Mesodermal cell (in vitro differentiated cells): Measurements from ENCODE around the gene POLN.

Experiments
- H3K27ac ChIP-seq: 2 replicates; pipeline ENCODE4 v1.7.0; 2013; ENCODE audit warnings: mild to moderate bottlenecking, low read depth, low read length, moderate library complexity; ENCODE audit not compliant: severe bottlenecking
- H3K36me3 ChIP-seq: 2 replicates; pipeline ENCODE4 v1.7.1; 2013; ENCODE audit warnings: mild to moderate bottlenecking, low read length, moderate library complexity; ENCODE audit not compliant: control insufficient read depth, insufficient read depth
- H3K4me1 ChIP-seq: one replicate; pipeline ENCODE4 v1.7.1; 2013; ENCODE audit warnings: mild to moderate bottlenecking, low read length; ENCODE audit not compliant: insufficient read depth, control insufficient read depth, poor library complexity, severe bottlenecking
- H3K4me3 ChIP-seq: 2 replicates; pipeline ENCODE4 v1.7.0; 2013; ENCODE audit warnings: low read length, control low read depth, mild to moderate bottlenecking; ENCODE audit not compliant: insufficient read depth, poor library complexity, severe bottlenecking; ENCODE audit errors: extremely low read depth
- H3K9me3 ChIP-seq: 2 replicates; pipeline ENCODE4 v1.7.1; 2013; ENCODE audit warnings: mild to moderate bottlenecking, low read length, moderate library complexity; ENCODE audit not compliant: control insufficient read depth
- WGBS, 2 experiments: methylation state at CpG; one replicate each; pipeline ENCODE4 v1.1.5; 2013; ENCODE audit warnings: missing lambda C conversion rate in 2 of 2; ENCODE audit not compliant: insufficient coverage in 2 of 2; 5-methylcytosine and 5-hydroxymethylcytosine counted together

The POLN gene

DNA sequence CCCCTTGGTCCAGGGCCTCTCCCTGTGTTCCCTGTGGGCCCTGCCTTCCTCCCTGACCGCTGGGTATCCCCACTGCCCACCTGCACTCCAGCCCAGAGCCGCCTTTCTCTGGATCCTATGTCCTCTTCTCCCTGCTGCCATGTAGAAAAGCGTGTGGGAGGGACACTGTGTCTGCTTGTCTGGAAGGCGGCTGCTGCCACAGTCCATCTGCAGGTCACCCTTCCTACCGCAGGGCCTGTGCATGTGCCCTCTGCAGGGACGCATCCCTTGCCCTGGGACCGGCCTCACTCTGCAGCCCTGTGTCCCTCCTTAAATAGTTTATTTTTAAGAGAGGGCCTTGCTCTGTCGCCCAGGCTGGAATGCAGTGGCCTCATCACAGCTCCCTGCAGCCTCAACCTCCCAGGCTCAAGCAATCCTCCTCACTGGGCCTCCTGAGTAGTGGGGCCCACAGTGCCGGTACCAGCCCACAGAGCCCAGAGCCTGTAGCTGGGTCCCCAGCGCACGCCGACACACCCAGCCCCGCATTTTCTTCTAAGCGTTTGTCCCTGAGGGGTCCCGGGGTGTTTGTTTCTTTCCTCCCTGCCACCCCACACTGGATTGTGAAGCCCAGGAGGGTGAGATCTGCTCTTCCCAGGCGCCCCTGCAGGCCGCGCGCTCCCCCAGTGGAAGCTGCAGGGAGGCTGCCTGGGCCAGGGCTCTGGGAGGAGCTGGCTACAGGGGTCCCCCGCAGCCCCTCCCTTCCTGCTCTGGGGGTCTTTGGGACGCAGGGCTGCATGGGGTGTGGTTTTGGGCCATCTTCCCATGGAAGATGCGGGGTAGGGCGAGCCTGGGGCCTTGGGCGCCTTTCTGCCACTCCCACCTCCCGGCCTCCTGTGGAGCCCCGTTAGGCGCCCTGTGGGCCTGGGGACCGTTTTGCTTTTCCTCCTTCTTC, 195.6 kb downstream of the POLN start:
- peaks cover 5% of the 10 kb centered on the region for H3K9me3 ChIP-seq
- no peak overlapping the region for H3K4me3 ChIP-seq
- 81 to 90% methylated on average over 23 of the region's 28 CpGs for WGBS, 2 experiments
- H3K4me1 ChIP-seq: no peaks in the 10 kb centered on the region
- no peak overlapping the region for H3K27ac ChIP-seq
- peaks cover 11% of the 10 kb centered on the region for H3K36me3 ChIP-seq

DNA sequence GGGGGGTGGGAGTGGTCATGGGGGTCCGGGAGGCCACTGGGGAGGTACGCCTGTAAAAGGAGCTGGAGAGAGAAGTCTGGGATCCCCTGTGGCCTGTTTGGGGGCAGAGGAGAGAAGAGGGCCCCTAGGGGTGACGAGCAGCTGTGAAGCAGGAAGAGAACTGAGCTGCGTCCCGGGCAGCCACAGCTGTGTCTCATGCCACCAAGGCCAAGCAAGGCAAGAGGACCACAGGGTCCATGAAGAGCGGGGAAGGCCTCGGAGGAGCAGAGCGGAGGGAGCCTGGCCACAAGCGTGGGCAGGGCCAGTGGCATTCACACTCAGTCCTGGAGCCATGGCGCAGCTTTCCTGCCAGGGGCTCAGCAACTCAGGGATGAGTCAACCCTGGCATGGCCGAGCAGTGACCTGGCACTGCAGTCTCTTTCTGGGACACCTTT, 196.4 kb downstream of the POLN start:
- Histone ChIP-seq H3K9me3 (peaks cover 5% of the 10 kb centered on the region), H3K4me3 (no peak overlapping the region), H3K27ac (no peak overlapping the region), H3K4me1 (no peaks in the 10 kb centered on the region), H3K36me3 (peaks cover 11% of the 10 kb centered on the region)
- 93 to 94% methylated on average over 10 to 11 of the region's 11 CpGs for WGBS, 2 experiments

- Histone ChIP-seq H3K4me3 (no peak overlapping the region), H3K9me3 (peaks cover 5% of the 10 kb centered on the region), H3K4me1 (no peaks in the 10 kb centered on the region), H3K27ac (no peak overlapping the region), H3K36me3 (peaks cover 11% of the 10 kb centered on the region)
- 93 to 96% methylated on average over 17 of the region's 18 CpGs for WGBS, 2 experiments
Measured at GRCh38 chr4:2044542-2045517, 197.1 kb downstream of the POLN start.

- Histone ChIP-seq H3K9me3 (peaks cover 5% of the 10 kb centered on the region), H3K36me3 (peaks cover 11% of the 10 kb centered on the region), H3K4me1 (no peaks in the 10 kb centered on the region), H3K4me3 (no peak overlapping the region), H3K27ac (no peak overlapping the region)
- WGBS, 2 experiments: 93 to 94% methylated on average over 5 of the region's 6 CpGs
Measured at GRCh38 chr4:2044119-2044485, 197.8 kb downstream of the POLN start.

DNA sequence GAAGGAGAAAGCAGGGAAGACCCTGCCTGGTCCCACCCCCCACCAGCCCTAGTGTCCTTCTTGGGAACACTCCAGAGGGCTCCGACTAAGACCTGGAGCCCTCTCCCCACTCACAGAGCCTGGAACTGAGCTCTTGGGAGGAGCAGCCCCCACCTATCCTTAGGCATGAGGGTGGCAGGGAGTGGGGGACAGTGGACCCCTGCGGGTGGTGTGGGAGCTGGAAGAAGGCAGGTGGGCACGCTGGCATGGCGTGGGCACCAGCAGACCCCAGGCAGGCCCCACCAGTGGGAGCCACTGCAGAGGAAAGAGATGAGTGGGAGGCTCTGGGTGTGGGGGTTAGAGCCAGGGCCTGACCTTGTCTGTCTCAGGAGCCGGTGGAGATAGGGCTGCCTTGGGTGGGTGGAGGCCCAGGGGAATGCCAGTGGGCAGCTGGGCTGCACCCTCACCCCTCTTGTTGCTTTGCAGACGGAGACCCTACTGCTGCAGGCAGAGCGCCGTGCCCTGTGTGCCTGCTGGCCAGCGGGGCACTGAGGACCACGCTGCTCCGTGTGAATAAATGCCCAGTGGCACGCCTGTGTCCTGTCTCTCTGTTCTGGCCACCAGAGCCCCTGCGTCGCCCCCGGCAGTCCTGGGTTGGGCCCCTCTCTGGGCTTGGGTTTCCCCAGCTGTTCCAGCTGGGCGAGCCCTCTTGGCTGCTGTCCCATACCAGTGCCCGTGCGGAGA, 198.4 kb downstream of the POLN start:
- H3K4me1 ChIP-seq: no peaks in the 10 kb centered on the region
- H3K36me3 ChIP-seq: peaks cover 11% of the 10 kb centered on the region
- H3K27ac ChIP-seq: no peak overlapping the region
- no peak overlapping the region for H3K4me3 ChIP-seq
- 95 to 96% methylated on average over 16 to 17 of the region's 18 CpGs for WGBS, 2 experiments
- peaks cover 5% of the 10 kb centered on the region for H3K9me3 ChIP-seq

- peaks cover 11% of the 10 kb centered on the region for H3K36me3 ChIP-seq
- no peak overlapping the region for H3K27ac ChIP-seq
- no peaks in the 10 kb centered on the region for H3K4me1 ChIP-seq
- peak overlapping the region; percentile 62 for H3K4me3 ChIP-seq
- peaks cover 5% of the 10 kb centered on the region for H3K9me3 ChIP-seq
- WGBS, 2 experiments: 83 to 84% methylated on average over 6 of the region's 8 CpGs
Measured at GRCh38 chr4:2042947-2043395, 198.9 kb downstream of the POLN start.

GRCh38 chr4:2042204-2042946, 199.5 kb downstream of the POLN start:
- Histone ChIP-seq H3K4me3 (peak overlapping the region; percentile 62), H3K9me3 (peaks cover 5% of the 10 kb centered on the region), H3K27ac (no peak overlapping the region), H3K4me1 (no peaks in the 10 kb centered on the region), H3K36me3 (peaks cover 11% of the 10 kb centered on the region)
- 1 to 4% methylated on average over 29 to 41 of the region's 80 CpGs for WGBS, 2 experiments

DNA sequence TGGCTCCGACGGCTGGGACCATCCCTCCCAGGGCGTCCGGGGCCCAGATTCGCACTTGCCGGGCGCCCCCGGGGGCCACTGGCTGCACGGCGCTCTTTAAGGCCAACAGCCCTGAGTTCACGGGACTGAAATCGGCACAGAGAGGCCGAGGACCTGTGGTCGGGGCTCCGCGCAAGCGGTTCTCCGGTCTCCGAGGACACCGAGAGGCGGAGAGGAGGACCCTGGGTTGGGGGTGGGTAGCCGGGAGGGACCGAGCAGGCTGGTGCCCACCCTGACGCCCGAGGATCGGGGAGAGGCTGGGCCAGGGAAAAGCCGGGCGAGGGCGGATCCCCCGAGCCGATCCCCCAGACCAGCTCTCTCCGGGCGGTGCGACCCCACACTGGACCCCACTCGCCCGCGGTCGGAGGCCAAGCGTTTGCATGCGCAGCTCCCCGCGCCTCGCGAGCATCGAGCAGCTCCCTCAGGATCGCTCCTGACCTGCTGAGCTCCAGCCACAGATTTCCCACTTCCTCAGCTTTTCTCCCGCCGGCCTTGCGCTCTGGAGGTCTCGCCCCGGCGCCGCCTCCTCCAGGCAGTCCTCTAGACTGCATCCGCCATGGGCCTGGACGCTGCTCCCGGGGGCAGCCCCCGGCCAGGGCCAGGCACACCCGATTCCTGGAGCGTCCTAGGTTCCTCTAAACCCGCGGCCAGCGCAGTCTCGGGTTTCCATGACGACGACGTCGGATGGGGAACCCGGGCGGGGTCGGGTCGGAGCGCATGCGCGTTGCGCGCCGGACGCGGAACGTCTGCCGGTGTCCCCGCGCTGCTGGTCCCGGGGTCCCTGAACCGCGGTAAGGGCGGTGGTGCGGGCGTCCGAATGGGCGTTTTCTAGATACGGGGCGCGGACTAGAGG, 200.4 kb downstream of the POLN start:
- peak overlapping the region; percentile 62 for H3K4me3 ChIP-seq
- WGBS, 2 experiments: 1% methylated on average over 75 to 77 of the region's 94 CpGs

More for the DNA sequence above, 200.4 kb downstream of the POLN start:
- Histone ChIP-seq H3K27ac (no peak overlapping the region), H3K4me1 (no peaks in the 10 kb centered on the region), H3K36me3 (peaks cover 11% of the 10 kb centered on the region), H3K9me3 (peaks cover 5% of the 10 kb centered on the region)
